CD4-positive, alpha-beta T cell treated with Interleukin-1 beta for 1 hour (primary cell): ENCODE measurements around the gene PSMB7.
A peak's percentile ranks its signal among the peaks of the same experiment; 100 is the strongest.

ENCODE experiments used
- DNase-seq, 2 donors: peaks; one replicate each; pipeline ENCODE4 v3.0.0-alpha.2; 2020 to 2022

PSMB7 gene

DNA sequence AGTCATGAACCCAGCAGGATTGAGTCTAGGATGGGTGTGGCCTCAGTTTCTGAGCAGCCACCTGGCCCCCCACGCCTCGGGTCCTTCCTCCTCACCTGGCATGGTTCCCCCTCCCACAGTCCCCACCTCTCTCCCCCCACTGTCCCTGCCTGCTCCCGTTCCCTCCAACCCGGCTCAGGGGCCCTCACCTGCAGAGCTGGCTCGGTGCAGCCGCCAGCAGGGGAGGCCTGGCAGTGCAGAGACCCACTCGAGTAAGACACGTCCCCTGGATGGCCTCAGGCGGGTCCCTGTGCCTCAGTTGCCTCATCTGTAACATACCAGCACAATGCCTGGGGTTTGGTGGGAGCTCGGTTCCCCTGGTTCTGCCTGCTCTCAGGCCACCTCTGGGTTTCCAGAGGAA is 91.3 kb downstream of the PSMB7 start:
- no peak for DNase-seq

- DNase-seq = no peak
These were observed 92.4 kb downstream of the PSMB7 start for GRCh38 chr9:124322618-124323432.

GRCh38 chr9:124321935-124322334 is 93.3 kb downstream of the PSMB7 start:
- DNase-seq = no peak

- DNase-seq = no peak
These were observed 93.8 kb downstream of the PSMB7 start for GRCh38 chr9:124321416-124321815.

- DNase-seq = peak; percentile 42 to 43
These were observed 94.9 kb downstream of the PSMB7 start for GRCh38 chr9:124320062-124320973.

- DNase-seq = no peak
These were observed 99.4 kb downstream of the PSMB7 start for GRCh38 chr9:124315882-124316281.

DNA sequence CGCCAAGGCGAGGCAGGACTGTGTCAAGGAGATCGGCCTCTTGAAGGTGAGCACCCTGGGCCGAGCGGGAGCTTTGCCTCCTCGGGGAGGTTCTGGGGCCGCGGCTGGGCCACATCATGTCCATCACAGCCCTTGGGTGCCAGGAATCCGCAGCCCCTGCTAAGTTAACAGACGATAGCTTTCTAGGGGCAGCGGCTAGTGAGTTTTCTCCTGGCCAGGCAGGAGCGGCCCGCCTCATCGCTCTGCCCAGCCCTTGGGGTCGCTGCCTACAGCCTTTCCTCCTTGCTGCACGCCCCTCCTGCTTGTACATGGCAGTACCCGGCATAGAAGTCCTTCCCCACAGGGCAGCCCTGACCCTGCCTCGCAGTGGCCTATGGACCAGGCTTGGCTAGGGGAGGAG is 101.3 kb downstream of the PSMB7 start:
- no peak for DNase-seq

DNA sequence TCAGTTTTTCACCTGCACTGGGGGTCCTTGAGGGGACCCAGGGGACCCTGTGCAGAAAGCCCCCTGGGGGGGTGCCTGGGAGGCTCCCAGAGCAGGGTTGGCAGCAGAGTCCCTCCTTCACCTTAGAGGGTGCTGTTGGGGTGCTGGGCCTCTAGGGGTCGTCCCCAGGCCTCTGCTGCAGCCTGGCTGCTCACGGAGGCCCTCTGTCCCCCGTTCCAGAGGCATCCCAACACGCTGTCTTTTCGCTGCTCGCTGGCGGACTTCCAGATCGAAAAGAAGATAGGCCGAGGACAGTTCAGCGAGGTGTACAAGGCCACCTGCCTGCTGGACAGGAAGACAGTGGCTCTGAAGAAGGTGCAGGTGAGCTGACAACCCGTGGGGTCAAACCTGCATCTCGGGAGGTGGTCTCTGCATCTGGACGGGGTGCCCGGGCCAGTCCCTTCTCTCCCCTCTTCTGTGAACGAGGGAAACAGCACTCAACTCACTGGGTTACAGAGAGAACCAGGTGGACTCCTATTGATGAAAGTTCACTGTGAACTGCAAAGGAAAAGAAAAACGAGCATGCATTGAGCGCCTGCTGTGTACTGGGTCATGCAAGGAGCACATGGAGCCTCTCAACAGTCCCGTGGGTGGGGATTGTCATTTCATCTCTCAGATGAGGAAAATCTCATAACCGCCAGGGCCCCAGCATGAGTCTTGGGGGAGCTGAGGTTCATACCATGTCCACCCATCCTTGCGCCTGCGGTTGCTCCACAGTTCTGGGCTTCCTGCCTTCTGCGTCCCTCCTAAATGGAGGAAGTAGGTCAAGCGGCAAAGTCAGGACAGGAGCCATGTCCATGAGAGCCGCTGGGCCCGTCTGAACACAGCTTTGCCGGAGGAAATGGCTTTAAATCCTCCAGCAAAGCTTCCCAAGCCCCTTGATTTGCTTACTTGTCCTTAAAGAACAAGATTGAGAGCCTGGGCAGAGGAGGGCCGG is 102.7 kb downstream of the PSMB7 start:
- DNase-seq = no peak

- no peak for DNase-seq
These were observed 104.0 kb downstream of the PSMB7 start for GRCh38 chr9:124311283-124311682.

GRCh38 chr9:124309667-124310084 is 105.6 kb downstream of the PSMB7 start:
- no peak for DNase-seq

GRCh38 chr9:124308606-124309491 is 106.4 kb downstream of the PSMB7 start:
- DNase-seq = no peak

DNA sequence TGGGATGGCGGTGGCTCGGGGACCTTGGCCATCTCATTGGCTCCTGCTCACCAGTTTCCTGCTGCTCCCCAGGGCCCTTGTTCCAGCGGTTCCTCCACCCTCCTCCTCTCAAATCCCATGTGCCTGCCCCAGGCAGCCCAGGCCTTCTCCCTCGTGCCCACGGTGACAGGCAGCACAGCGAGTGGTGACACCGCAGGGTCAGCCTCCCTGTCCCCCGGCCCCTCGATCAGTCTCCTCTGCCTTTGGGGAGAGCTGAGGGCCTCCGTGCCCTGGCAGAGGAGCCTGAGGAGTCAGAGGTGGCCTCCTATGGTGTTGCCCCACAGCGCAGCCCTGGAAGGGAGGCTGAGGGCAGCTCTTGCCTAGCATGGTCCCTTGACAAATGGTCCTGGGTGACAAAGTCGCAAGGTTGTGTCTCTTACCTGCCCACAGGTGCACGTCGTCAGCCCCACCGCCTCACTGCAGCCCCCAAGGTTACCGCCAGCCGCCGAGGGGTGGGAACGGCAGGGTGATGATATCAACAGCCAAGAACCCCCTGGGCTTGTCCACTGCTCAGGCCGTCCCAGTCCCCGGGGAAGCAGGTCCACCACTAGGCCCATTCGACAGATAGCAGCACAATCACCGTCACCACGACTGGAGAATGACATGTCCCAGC is 107.7 kb downstream of the PSMB7 start:
- no peak for DNase-seq

DNA sequence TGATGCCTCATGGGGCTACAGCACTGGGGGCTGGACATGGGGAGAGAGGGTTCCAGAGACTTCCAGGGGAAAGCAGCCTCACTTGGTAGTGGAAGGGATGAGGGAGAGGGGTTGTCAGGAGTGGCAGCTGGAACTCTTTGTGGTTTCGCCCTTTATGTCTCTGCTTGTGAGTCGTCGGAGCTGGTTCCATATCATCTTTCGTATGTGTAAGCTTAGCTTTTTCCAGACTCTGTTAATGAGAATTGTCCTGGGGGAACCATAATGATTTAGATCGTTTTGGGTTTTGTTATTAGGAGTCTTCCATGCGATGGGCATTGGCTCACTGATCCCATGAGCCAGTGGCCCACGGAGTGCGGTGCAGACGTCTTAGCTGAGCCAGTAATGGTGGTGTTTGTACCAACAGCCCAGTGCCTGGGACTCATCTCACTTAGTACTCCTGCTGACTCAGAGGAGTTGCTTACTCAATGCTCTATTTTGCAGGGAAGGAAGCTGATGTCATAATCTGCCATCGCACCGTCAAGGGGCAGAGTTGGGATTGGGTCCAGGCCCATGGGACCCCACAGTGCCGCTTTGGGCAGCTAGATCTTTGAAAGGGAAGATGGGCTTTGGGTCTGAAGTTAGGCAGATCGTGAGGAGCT is 109.0 kb downstream of the PSMB7 start:
- peak in 1 of 2 donors; percentile 16 for DNase-seq

GRCh38 chr9:124304285-124304684 is 111.0 kb downstream of the PSMB7 start:
- DNase-seq = no peak

GRCh38 chr9:124303762-124304161 is 111.5 kb downstream of the PSMB7 start:
- DNase-seq = no peak
